ENCODE data around the gene TLK2. TPM values are rescaled to one million over a fixed set of nuclear protein-coding genes. Genes with fewer than 3 reads are reported as not detected.

TLK2 gene
- total RNA-seq, 4 donors from 2014 or later = 30.3 to 66.0 (median 38.7) TPM

- peaks cover 0 to 31% (median 0%) of the 10 kb centered on the region in 4 donors for H3K4me1 ChIP-seq
- H3K4me3 ChIP-seq = no peak overlapping the region
- H3K27me3 ChIP-seq = no peaks in the 10 kb centered on the region
- TF ChIP-seq EP300 (IDR thresholded peaks at IDR 0.05) (no peak), CTCF (IDR thresholded peaks at IDR 0.05) (no peak), POLR2A (IDR thresholded peaks at IDR 0.05) (no peak)
- WGBS, 2 donors = 54 to 55% methylated on average over 8 of the region's 8 CpGs
- H3K27ac ChIP-seq = no peak overlapping the region
- H3K36me3 ChIP-seq = peaks cover 0 to 44% (median 0%) of the 10 kb centered on the region in 3 donors
- no peak for DNase-seq (ENCODE audit: low spot score in 2 of 2)
- no peaks in the 10 kb centered on the region for H3K9me3 ChIP-seq
These were observed 138.6 kb downstream of the TLK2 start for GRCh38 chr17:62616993-62617893.

GRCh38 chr17:62617894-62618472 lies 139.4 kb downstream of the TLK2 start:
- Histone ChIP-seq H3K27me3 (no peaks in the 10 kb centered on the region), H3K4me3 (no peak overlapping the region), H3K9me3 (no peaks in the 10 kb centered on the region), H3K27ac (no peak overlapping the region), H3K36me3 (peaks cover 0 to 43% (median 0%) of the 10 kb centered on the region in 3 donors), H3K4me1 (peaks cover 0 to 31% (median 0%) of the 10 kb centered on the region in 4 donors)
- TF ChIP-seq CTCF (IDR thresholded peaks at IDR 0.05) (no peak), POLR2A (IDR thresholded peaks at IDR 0.05) (no peak), EP300 (IDR thresholded peaks at IDR 0.05) (no peak)
- no peak for DNase-seq (ENCODE audit: low spot score in 2 of 2)
- WGBS, 2 donors = 69 to 76% methylated on average over 6 of the region's 6 CpGs

- peaks cover 0 to 31% (median 0%) of the 10 kb centered on the region in 4 donors for H3K4me1 ChIP-seq
- WGBS, 2 donors = 68 to 71% methylated on average over 17 of the region's 17 CpGs
- no peaks in the 10 kb centered on the region for H3K9me3 ChIP-seq
- no peak overlapping the region for H3K4me3 ChIP-seq
- peaks cover 0 to 45% (median 0%) of the 10 kb centered on the region in 3 donors for H3K36me3 ChIP-seq
- no peak for DNase-seq (ENCODE audit: low spot score in 2 of 2)
- no peak overlapping the region for H3K27ac ChIP-seq
- TF ChIP-seq EP300 (IDR thresholded peaks at IDR 0.05) = no peak
- TF ChIP-seq CTCF (IDR thresholded peaks at IDR 0.05) = no peak
- no peak for TF ChIP-seq POLR2A (IDR thresholded peaks at IDR 0.05)
- H3K27me3 ChIP-seq = no peaks in the 10 kb centered on the region
These were observed 140.2 kb downstream of the TLK2 start for GRCh38 chr17:62618647-62619416.

- no peak overlapping the region for H3K27ac ChIP-seq
- H3K36me3 ChIP-seq = peaks cover 0 to 38% (median 0%) of the 10 kb centered on the region in 3 donors
- DNase-seq (ENCODE audit: low spot score in 2 of 2) = no peak
These were observed 141.0 kb downstream of the TLK2 start for GRCh38 chr17:62619417-62620155.

More at GRCh38 chr17:62619417-62620155, 141.0 kb downstream of the TLK2 start:
- Histone ChIP-seq H3K9me3 (no peaks in the 10 kb centered on the region), H3K4me1 (peaks cover 0 to 31% (median 0%) of the 10 kb centered on the region in 4 donors), H3K27me3 (no peaks in the 10 kb centered on the region), H3K4me3 (no peak overlapping the region)
- 65 to 77% methylated on average over 6 to 9 of the region's 10 CpGs for WGBS, 2 donors
- TF ChIP-seq CTCF (IDR thresholded peaks at IDR 0.05) = no peak
- no peak for TF ChIP-seq EP300 (IDR thresholded peaks at IDR 0.05)
